Stimulated activated CD4-positive, alpha-beta T cell treated with anti-CD3 and anti-CD28 coated beads, Interleukin-4, amount 100 ng/mL, for 4 hours (primary cell): ENCODE data around the gene MRGPRD.
"Not testable (repeated sequence)": the region's sequence is repeated elsewhere in the genome, so short reads cannot be mapped to it uniquely, and the experiment has no call there.

Experiments
- DNase-seq, 2 experiments: peaks; one replicate each; pipeline ENCODE4 v3.0.0-alpha.2; 2020

The MRGPRD gene

DNA sequence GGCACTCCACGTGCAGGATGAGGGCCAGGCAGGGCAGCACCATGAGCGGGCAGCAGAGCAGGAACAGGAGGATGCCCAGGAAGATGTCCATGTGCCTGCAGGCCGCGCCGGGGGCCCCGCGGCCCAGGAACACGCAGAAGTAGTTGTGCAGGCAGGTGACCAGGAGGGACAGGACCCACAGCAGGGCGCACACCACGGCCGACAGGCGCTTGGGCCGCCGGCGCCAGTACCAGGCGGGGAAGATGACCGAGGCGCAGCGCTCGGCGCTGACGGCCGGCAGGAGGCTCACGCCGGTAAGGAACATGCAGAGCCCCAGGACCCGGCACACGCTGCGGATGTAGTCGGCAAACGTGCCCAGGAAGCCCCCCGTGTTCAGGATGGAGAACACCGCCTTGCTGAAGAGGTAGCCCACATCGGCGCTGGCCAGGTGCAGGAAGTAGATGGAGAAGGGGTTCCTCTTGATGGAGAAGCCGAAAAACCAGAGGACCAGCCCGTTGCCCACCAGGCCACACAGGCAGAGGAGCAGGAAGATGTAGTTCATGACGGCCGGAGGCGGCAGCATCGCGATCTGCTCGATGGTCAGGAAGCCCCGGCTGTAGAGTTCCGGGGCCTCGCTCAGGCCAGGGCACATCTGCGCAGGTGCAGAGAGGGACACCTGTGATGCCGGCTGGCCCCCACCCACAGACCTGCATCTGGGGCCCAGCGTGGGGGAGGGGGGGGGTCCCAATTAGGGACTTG, 25.0 kb upstream of the MRGPRD start:
- no peak for DNase-seq

DNA sequence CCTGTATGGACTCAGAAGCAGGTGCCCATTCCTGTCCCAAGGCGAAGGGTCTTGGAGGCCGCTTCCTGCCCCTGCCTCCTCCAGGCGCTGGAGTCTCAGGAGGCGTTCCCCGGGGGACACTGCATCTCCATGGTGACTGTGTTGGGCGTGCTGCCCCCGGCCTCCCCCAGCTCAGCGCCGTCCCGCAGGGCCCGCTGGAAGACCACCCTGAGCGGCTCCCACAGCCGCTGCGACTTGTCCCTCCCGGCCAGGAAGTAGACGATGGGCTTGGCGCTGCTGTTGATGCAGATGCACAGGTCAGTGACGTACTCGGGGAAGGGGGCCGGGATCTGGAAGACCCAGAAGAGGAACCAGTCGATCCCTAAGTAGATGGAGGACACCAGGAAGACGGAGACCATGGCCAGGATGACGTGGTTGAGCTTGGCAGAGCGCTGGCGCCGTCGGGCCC, 24.4 kb upstream of the MRGPRD start:
- DNase-seq: no peak

DNA sequence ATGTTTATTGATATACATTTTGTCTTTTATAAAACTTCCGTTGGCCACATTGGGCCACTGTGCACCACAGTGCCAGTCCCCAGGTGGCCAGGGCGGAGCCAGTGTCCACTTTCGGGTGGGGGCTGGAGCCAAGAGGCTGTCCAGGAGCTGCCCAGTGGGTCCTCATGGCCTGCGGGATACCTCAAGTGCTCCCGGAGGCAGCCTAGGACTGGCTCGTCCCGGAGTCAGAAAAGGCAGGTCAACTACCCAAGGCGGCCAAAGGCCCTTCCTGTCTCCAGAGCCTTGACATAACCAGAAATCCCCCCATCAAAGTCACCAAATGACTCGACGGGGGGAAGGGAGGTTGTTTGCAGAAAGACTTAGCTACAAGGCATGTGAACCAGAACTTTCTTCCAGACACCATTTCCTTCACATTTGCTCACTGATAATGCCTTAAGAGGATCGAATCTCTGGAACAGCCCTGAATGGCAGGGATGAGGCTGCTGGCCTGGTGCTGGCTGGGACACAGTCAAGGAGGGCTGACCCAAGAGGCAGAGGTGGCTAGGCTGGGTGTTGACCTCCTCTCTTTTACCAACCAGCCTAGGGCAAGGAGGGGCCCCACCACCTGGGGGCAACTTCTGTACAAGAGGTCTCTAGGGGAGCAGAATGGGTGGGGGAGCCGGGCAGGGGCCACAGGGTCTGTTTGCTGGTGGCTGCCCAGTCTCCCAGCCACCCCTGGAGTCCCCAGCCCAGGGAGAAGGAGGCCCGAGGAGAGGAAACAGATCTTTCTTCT, 23.8 kb upstream of the MRGPRD start:
- DNase-seq: no peak

DNA sequence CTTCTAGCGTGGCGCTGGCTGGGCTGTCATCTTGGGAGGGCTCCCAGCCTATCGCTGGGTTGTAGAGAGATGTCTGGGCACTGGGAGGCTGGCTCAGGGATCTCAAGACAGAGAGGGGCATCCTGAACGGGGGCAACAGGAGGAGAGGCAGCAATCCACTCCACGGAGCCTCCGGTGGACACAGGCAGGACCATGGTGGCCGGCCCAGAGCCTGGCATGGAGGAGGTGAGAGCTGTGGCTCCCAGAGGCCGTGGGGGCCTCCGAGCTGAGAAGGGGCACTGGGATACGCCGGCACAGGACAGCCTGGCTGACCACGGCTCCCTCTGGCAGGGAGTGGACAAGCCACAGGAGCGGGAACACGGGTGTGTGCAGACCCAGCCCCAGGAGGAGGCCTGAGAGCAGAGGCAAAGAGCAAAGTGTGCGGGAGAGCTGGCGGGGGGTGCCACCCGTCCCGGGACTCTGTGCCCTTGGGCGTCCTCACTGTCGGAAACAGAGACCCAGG, 23.1 kb upstream of the MRGPRD start:
- no peak for DNase-seq

DNA sequence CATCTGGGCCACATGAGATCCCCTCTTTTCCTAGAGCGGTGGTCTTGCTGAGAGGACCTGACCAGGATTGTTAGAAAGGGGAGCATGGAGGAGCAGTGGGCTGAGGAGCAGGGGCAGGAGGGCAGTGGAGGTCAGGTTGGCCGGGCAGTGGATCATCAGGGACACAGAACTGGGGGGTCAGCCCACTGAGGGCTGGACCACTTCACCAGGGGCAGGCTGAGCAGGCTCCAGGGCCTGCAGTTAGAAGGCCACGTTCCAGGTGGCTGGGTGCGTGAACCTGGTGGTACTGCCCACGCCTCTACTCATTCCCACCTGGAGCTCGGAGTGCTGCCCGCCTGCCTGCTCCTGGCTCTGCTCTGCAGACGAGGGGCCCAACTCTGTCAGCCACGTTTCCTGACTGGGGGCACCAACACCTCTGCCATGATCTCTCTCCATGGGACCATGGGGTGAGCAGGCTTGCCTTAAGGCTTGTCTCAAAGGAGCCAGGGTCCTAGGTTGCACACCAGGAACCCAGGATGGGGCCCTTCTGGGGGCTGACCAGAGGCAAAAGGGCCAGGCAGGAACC, 22.6 kb upstream of the MRGPRD start:
- no peak for DNase-seq

DNA sequence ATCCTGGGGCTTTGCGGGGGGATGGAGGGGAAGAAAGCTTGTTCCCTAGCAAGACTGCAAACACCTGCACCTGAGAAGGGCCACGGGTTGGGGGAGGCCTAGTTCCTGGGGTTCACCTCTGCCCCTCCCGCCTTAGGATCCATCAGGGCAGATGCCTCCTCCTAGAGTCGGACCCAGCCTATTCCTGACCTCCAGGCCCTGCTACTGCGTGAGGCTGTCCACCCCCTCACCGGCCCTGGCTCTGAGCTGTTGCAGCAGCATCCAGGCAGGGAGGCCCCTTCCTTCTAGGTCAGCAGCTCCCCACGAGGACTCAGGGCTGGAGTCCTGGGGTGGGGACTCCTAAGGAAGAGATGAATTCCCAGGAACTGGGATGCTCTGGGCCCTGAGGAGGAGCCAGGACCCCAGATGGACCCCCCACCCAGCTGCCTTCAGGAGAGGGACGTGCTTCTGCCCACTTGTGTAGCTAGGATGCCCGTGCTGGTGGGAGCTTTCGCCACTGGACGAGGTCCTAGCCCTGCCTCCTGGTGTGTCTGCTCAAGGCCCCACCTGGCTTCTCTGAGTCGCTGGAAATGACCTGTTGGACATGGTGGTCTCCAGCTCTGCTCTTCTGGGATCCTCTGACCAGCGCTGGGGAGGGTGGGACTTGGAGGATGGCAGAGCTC, 21.9 kb upstream of the MRGPRD start:
- DNase-seq: no peak

DNA sequence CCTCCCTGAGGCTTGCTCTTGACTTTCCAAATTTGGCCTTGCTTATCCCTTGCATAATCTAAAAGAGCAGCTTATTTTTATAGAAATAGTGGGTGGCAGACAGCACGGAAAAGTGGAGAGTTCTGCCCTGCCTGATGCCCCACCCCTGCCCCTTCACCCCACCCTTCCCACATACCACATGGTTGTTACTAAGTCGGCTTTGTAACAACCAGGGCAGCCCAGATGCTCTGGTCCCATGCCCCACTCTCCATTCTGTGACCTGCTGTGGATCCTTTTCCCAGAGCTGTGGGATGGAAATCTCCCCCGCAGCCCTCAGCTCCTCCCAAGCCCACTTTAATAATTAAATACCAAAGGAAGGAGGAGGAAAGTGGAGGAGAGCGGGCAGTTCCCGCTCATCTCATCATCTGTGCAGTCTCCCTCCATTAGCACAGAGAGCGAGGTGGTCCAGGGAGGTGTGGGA, 21.4 kb upstream of the MRGPRD start:
- DNase-seq: no peak

DNA sequence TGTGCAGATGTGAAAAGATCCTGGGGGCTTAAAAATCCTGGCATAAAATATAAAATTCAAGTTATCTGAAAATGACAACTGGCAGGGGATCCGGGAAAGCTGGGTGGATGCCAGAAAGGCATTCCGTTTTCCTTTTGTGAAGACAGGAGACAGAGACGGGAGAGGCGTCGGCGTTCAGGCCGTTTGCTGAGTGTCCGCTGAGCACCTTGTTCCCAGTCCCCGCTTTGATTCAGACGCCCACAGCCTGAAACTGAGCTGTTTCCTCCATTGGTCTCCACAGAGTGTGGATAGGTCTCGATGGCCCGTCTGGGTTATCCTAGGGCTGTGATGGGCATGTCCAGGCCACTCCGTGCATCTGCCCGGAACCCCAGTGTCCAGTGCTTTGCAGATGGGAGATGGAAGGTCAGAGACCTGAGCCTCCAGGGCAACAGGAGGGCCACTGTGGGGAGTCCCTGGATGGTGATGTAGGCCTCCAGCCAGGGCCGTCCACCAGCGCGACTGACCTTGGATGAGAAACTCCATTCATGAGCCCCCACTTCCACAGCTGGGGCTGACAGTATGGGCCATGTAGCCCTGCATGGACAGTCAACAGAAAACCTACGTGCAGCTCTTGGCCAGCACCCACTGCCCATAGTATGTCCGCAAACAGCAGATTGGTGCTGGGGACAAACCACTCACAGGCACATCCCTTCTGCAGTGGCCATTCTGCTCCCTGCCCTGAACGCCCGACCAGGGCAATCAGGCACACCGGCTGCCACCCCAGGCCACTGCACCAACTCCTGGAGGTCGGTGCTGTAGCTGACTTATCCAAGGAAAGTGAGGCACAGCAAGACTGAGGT, 20.7 kb upstream of the MRGPRD start:
- no peak for DNase-seq

DNA sequence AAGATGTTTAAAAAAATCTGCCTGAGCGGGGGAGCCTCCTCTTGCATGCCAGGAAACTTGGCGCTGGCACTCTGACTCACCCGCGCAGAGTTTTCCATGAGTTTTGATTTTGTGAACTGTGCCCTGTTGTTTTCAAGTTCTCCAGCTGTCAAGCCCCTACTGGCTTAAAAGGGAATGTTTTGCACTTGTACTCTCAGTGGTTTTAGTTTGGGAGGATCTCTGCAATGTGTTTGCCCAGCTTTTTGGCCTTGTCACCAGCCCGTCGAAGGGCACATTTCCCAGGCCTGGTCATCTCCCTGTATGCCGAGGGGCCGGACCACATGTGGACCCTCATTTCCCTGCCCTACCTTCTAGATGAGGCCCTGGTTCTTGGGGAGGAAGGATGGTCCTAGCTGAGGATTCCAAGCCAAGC, 20.1 kb upstream of the MRGPRD start:
- no peak for DNase-seq

DNA sequence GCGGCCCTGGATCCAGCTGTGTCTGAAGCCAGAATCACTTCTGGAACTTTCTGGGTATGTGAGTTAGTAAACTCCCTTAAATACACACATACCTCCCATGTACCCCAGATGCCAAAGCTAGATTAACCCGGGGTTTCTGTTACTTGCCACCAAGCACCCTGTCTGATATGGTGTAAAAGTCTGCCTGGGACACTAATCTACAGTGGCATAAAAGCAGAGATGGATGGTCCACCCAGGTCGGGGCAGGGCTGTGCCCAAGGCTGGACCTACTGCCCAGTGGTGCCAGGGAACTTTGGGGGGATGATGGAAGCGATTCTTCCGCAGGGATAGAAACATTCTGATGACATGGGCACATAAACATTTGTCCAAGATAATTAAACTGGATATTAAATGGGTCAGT, 19.6 kb upstream of the MRGPRD start:
- no peak for DNase-seq

DNA sequence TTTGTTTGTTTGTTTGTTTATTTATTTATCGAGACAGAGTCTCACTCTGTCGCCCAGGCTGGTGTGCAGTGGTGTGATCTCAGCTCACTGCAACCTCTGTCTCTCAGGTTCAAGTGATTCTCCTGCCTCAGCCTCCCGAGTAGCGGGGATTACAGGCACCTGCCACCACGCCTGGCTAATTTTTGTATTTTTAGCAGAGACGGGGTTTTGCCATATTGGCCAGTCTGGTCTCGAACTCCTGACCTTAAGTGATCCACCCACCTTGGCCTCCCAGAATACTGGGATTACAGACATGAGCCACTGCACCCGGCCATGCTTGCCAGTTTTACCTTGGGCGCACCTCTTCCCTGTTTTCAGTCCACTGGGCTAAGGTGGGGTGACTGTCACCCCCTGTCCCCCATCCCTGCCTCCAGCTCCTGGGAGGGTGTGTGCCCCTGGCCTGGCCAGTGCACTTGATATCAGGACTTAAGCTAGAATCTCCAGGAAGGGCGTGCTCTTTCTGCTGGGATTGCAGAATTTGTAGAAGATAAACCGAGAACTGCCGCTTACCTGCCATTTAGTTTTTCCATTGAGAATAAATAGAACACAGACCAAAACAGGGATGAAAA, 19.1 kb upstream of the MRGPRD start:
- DNase-seq: not testable (repeated sequence)

DNA sequence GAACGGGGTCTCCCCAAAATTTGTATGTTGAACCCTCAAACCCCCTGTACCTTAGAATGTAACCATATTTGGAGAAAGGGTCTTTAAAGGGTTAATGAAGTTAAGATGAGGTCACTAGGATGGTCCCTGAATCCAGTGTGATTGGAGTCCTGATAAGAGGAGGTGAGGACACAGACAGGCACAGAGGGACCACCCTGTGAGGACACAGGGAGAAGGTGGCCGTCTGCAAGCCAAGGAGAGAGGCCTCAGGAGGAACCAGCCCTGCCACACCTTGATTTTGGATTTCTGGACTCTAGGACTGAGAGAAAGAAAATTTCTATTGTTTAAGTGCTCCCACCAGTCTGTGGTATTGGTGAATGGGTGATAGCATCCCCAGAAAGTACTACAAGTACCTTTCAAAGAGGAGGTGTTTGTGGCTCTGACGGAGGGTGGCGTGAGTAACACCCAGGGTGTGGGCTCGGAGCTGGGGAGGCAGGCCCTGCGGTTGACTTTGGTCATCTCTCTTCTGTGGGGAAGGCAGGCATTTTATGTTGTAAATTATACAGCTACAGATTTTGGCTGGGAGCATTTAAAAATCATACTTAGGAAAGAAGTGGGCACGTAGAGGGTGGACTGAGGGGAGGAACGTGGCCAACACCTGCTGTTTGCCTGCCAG, 18.4 kb upstream of the MRGPRD start:
- DNase-seq: no peak

DNA sequence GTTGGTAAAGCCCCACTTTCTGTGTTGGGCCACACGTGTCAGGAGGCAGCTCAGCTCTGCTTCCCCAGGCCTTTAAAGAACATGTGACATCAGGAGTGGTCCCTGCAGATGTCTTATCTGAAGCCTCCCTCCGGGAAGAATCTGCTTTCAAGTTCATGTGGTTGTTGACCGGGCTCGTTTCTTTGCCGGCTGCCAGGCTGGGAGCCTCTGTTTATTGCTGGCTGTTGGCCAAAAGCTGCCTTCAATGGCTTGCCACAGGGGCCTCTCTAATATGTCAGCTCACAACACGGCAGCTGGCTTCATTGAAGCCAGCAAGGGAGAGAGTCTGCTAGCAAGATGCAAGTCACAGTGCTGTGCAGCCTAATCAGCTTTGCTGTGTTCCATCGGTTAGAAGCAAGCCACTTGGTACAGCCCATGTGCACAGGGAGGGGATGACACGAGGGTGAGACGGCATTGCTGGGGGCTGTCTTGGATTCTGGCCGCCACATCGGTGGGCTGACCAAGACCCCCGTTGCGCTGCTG, 17.7 kb upstream of the MRGPRD start:
- no peak for DNase-seq

DNA sequence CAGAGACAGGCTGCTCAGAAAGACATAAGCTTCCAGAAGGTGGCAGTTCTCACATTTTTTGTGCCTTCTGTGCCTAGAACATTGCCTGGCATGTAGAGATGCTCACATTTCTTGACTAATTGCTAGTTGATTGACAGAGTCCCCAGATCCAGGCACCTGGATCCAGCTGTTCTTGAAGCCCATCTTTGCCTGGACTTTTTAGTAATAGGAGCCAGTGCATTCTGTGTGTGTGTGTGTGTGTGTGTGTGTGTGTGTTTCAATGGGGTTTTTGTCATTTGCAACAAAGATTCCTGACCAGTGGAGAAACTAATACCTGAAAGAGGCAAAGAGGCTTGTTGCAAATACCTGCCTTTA, 17.2 kb upstream of the MRGPRD start:
- DNase-seq: no peak

DNA sequence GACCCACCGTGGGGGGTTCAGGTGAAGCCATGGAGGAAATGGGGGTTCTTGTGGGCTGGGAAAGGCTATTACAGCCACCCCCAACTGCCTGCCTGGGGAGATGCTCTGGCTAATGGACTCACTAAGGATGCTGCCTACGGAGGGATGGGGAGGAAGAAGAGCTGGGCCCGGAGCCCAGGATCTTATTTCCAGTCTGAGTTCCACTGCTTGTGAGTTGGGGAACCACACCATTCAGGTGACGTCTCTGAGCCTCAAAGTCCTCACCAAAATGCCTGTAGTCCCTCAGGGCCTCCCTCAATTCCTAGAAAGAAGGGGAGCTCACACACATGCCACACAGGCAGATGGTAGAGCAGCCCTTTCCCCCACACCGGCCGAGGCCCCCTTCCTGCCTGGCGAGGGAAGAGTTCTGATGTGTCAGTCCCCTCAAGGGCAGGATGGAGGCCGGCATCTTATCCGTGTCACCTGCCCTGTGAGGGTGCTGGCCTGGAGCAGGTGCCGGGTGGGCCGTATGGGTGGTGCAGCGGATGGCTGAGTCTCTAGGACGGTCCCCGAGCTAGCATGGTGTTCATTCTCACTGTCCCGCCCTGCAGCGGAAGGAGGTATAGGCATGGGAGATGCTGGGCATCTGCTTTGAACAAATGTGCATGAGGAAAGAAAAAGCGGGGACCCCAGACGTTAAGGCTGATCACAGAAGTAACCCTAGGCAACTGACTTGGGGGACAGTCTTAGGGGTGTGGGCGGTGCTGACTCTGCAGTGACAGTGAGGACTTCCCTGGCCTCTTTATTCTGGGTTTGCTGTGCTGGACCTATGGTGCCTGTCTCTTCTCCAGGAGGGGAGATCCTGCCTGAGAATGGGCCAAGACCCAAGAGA, 16.6 kb upstream of the MRGPRD start:
- DNase-seq: no peak

DNA sequence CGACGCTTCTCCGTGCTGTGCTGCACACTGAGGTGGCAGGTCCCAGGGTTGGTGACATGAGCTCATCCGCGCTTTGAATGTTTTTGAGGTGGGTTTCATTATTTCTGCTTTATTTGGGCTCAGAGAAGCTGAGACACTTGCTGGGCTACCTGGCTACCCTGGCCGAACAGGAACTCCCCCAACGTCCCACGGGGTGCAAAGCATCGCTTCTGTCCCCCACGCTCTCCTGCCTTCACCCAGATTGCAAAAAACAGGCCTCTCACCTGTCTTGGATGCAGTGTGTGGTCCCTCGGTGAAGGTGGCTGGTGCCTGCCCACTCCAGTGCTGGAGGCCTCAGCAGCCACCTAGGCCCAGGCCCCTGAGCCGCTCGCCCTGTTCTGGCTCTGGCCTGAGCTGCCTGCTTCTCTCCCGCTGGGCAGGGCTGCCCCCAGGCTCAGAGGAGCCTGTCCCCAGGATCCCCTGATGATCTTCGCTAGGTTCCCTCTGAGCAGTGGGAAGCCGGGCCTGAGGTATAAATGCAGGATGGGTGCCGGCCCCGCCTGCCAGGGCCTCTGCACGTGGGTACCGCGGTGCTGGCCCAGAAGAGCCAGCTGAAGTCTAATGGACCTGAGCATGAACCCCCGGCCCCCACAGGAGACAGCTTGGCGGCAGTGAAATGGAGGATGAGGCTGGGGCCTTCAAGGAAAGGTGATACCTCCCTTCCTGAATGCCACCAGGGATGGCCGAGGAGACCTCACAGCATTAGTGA, 15.8 kb upstream of the MRGPRD start:
- no peak for DNase-seq

DNA sequence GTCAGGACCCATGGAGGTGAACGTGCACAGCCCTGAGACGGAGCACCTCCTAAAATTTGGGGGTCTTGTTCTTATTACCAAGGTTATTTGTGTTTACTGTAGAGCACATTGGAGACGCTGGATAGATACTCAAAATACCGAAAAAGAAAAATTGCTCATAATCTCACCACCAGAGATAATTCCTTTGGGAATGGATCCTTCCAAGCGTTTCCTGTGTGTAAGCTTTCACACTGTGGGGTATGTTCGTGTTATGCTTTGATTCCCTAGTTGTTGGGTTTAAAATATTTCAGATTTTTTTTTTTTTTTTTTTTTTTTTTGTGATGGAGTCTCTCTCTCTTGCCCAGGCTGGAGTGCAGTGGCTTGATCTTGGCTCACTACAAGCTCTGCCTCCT, 14.1 kb upstream of the MRGPRD start:
- no peak for DNase-seq

DNA sequence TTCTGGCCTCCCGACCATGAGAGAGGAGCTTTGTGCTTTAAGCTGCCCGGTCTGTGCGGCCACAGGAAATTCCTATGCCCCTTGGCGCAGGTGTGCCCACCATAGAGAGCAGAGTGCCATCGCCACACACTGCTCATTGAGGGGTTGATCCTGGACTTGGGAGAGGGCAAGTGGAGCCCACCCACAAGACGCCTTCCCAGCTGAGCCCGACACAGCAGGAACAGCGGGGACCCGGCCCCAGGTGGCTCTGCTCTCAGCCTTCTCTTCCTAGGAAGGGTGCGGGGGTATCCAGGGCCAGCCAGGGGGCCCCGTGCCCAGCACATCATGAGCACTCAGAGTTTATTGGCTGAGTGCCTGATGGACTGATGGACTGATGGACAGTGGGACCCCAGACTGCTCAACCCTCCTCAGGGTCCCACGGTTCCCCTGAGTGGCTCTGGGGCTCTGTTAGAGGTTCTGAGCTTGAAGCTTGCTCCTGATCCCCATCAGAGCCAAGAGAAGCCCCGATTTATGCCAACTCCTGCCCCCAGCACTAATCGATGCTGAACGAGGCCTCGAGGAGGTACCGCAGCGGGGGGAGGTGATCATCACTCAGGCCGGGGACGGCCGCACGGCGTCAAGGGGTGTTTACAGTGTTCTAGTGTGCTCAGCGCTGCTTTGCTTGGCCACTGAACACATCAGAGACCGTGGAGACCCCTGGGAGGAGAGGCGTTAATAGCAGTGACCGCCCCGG, 13.5 kb upstream of the MRGPRD start:
- DNase-seq: no peak

DNA sequence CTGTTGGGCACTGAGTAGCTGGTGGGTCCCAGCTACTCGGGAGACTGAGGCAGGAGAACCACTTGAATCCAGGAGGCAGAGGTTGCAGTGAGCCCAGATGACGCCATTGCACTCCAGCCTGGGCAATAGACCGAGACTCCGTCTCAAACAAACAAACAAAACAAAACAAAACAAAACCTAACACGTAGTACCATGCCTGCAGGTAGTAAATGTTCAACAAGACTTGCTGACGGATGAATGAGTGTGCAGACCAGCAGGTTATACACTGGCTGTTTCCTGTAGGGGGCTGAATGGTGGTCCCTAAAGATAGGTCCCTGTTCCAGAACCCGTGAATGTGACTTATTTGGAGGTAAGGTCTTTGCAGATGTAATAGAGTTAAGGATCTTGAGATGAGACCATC, 12.8 kb upstream of the MRGPRD start:
- no peak for DNase-seq
